Measurements from ENCODE around the gene KRTAP4-12.

GRCh38 chr17:41073676-41074075 is 50.3 kb downstream of the KRTAP4-12 start:
- TF ChIP-seq KAT7 (CRISPR knock-in tag; IDR thresholded peaks at IDR 0.05; ENCODE audit: borderline replicate concordance), result no peak
- TF ChIP-seq, protein P1, sequence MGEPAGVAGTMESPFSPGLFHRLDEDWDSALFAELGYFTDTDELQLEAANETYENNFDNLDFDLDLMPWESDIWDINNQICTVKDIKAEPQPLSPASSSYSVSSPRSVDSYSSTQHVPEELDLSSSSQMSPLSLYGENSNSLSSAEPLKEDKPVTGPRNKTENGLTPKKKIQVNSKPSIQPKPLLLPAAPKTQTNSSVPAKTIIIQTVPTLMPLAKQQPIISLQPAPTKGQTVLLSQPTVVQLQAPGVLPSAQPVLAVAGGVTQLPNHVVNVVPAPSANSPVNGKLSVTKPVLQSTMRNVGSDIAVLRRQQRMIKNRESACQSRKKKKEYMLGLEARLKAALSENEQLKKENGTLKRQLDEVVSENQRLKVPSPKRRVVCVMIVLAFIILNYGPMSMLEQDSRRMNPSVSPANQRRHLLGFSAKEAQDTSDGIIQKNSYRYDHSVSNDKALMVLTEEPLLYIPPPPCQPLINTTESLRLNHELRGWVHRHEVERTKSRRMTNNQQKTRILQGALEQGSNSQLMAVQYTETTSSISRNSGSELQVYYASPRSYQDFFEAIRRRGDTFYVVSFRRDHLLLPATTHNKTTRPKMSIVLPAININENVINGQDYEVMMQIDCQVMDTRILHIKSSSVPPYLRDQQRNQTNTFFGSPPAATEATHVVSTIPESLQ (CRISPR knock-in tag; IDR thresholded peaks at IDR 0.05), result no peak
- no peak for TF ChIP-seq NFE2L1 (CRISPR knock-in tag; IDR thresholded peaks at IDR 0.05)

Data from WTC11 (cell line).